ENCODE measurements around the gene KRTAP19-3.
"Not testable (repeated sequence)": the region's sequence is repeated elsewhere in the genome, so short reads cannot be mapped to it uniquely, and the experiment has no call there.

KRTAP19-3 gene

DNA sequence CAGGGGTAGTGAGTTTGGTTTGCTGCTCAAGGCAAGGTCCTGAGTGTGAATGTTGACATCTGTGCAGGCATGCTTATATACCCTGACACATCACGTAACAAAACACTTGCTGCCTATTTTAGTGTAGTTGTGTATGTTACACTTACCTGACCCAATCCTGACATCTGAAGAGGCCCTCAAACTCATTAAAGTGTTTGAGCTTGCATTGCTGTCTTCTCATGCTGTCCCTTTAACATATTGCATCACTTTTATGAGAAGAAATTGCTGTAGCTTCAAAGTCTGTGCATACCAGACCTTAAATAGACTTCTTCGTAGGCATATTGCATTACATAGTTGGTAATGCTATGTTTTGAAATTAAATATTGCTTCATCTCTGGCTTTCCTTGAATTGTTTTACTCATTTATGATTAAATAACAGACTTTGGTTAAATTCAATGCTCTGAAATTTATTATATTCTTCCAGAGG lies at the start of gene KRTAP19-3:
TSS of gene KRTAP19-3 (minus strand) at position 51 of the 466 bp plus-strand sequence. CDS start 56 bp downstream, outside the sequence.
- no peak for DNase-seq

DNA sequence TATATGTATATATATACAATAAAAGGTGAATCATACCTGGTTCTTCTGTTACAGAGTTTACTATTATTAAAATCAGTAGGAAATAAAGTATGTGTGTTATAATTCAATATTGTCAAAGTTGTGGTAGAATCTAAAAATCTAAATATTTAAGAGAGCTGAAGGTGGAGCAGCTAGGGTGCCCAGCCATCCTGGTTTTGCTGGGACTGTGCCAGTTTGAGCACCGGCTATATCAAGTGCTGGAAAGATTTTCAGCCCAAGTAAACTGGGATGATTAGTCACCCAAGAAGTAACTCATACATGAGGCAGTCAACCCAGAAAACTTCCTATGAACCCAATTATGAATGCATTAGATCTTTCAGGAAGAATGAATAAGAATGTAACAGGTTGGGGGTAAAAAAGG lies 27.1 kb upstream of the KRTAP19-3 start:
- no peak for DNase-seq

DNA sequence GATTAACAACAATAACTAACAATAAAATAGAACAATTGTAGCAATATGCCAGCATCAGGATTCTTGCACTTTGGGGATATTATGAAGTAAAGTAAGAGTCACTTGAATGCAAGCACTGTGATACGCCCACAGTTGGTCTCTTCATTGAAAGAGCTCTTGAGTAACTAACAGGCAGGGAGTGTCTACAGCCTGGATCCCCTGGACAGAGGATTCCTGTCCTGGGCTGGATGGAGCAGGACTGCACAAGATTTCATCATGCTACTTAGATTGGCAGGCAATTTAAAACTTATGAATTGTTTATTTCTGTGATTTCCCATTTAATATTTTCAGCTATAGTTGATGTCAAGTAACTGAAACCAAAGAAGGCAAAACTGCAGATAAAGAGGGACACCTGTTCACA lies 23.9 kb upstream of the KRTAP19-3 start:
- DNase-seq, result no peak

DNA sequence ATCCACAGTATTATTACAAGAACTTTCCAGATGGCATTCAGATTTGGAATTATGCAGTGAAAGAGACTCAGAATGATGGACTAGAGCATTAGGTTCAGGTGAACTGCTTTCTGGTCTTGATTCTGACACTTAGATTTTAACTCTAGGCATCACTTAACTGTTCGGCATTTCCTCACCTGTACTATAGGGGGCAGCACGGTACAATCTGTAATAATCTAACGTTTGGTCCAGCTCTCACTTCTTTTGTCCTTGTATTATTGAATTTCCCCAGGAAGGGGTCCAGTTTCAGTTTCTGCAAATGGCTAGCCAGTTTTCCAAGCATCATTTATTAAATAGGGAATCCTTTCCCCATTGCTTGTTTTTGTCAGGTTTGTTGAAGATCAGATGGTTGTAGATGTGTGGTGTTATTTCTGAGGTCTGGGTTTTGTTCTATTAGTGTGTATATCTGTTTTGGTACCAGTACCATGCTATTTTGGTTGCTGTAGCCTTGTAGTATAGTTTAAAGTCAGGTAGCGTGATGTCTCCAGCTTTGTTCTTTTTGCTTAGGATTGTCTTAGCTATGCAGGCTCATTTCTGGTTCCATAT lies 13.9 kb upstream of the KRTAP19-3 start:
- not testable (repeated sequence) for DNase-seq

DNA sequence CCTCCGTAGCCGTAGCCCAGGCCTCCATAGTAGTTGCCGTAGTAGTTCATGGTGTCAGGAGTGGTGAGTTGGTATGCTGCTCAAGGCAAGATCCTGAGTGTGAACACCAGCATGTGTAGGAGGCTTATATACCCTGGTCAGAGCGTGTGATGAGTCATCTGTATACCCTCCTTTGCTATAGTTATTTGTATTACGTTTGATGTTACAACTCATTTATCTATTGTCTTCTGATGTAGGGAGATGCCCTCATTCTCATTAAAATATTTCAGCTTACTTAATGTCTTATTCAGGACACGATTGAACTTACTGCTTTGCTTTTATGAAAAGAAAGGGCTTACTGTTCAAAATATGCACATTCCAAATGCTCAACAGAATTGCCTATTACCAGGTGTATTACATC lies 10.2 kb upstream of the KRTAP19-3 start, which contains the start of gene KRTAP19-5:
TSS of gene KRTAP19-5 (minus strand) at position 101 of the 400 bp plus-strand sequence. CDS start at position 50, 51 bp downstream.
- DNase-seq, result no peak

DNA sequence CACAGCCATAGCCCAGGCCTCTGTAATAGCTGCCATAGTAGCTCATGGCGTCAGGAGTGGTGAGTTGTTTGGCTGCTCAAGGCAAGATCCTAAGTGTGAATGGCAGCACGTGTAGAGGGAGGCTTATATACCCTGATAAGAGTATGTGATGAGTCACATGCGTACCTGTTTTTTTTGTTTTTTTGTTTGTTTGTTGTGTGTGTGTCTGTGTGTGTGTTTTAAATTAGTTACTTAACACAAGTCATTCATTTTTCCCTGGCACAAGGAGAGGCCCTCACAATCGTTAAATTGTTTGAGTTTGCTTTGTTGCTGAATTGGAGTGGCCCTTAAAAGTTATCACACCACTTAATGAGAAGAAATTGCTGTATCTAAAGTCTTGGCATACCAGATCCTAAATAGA lies 5.3 kb upstream of the KRTAP19-3 start, which contains the start of gene KRTAP19-4:
TSS of gene KRTAP19-4 (minus strand) at position 101 of the 400 bp plus-strand sequence. CDS start at position 46, 55 bp downstream.
- DNase-seq, result no peak

DNA sequence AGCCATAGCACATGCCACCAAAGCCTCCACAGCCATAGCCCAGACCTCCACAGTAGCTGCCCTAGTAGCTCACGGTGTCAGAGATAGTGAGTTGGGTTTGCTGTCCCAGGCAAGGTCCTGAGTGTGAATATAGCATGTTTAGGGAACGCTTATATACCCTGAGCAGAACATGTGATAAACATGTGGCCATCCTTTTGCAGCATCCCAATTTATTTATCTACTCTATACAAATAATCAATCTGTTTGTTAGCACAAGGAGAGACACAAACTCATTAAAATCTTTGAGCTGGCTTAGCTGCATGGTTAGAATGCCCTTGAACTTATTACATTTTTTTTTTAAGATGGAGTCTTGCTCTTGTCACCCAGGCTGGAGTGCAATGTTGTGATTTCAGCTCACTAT lies 4.5 kb downstream of the KRTAP19-3 start, which contains the start of gene KRTAP19-2:
TSS of gene KRTAP19-2 (minus strand) at position 101 of the 400 bp plus-strand sequence. CDS start at position 13, 88 bp downstream.
- no peak for DNase-seq

DNA sequence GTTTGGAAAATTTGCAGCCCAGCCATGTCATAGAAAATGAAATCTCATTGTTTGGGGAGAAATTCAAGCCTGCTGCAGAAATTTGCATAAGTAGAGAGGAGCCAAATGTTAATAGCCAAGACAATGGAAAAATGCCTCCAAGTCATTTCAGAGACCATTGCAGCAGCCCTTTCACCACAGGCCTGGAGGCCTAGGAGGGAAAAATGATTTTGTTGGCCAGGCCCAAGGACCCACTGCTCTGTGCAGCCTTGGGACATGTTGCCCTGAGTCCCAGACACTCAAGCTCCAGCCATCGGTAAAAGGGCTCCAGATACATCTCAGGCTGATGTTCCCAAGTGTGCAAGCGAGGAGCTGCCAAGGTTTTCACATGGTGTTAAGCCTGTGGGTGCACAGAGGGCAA lies 5.6 kb downstream of the KRTAP19-3 start:
- no peak for DNase-seq

DNA sequence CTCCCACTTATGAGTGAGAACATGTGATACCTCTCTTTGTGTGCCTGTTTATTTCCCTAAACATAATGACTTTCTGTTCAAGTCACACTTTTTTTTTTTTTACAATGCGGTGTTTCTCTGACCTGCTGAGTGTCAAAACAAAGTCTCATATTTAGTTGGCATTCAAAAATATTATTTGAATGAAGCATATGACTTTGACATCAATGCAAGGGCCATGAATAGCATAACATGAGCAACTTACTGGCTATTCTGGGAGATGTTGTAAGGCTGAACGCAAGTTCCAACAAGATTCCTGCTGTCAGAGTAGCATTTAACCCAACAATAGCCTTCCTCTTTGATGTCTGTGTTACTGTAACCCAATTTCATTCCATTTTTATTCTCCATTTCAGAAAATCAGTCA lies 9.7 kb downstream of the KRTAP19-3 start:
- no peak for DNase-seq

DNA sequence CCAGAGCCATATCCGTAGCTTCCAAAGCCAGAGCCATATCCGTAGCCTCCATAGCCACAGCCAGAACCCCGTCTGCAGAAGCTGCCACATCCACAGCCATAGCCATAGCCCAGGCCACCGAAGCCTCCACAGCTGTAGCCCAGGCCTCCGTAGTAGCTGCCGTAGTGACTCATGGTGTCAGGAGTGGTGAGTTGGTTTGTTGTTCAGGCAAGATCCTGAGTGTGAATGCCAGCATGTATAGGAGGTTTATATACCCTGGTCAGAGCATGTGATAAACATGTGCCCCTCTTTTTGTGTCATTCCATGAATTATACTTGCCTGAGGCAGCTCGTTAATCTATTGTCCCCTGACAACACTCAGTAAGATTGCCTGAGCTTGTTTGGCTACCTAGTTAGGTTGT lies 11.7 kb downstream of the KRTAP19-3 start, which contains the start of gene KRTAP19-1:
TSS of gene KRTAP19-1 (minus strand) at position 223 of the 400 bp plus-strand sequence. CDS start at position 173, 50 bp downstream.
- no peak for DNase-seq

DNA sequence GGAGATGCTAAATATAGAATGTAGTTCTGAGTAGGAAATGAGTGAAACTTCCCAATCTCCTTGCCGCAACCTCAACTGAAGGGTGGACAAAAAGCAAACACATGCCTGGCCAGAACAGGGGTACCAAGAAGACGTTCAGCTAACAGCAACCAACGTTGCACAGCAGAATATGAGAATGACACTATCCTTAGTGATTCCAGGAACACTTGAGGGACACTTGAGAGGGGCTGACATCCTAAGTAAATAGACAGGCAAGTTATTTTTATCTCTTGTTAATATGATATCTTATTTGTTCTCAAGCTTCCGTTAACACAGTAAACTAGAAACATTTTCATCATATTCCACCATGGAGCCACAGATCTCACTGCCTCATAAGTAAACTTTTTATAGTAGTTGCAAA lies 12.6 kb downstream of the KRTAP19-3 start:
- DNase-seq, result no peak

DNA sequence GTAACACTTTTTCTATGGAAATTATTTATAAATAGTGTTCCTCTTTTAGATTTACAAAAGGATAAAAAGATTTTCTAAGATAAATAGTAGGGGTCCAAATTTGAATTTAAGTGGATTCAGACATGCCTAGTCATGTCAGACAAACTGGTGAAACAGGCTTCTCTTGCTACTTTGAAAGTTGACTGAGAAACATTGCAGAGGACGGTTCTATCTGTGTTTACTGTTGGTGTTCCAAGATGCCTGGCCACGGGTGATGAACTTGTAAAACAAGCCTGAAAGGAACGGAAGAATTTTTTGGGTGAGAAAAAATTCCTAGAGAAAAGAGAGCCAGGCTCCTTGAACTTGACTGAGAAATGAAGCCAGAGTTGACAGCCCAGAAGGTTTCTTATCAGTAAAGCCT lies 13.8 kb downstream of the KRTAP19-3 start:
- DNase-seq, result no peak

DNA sequence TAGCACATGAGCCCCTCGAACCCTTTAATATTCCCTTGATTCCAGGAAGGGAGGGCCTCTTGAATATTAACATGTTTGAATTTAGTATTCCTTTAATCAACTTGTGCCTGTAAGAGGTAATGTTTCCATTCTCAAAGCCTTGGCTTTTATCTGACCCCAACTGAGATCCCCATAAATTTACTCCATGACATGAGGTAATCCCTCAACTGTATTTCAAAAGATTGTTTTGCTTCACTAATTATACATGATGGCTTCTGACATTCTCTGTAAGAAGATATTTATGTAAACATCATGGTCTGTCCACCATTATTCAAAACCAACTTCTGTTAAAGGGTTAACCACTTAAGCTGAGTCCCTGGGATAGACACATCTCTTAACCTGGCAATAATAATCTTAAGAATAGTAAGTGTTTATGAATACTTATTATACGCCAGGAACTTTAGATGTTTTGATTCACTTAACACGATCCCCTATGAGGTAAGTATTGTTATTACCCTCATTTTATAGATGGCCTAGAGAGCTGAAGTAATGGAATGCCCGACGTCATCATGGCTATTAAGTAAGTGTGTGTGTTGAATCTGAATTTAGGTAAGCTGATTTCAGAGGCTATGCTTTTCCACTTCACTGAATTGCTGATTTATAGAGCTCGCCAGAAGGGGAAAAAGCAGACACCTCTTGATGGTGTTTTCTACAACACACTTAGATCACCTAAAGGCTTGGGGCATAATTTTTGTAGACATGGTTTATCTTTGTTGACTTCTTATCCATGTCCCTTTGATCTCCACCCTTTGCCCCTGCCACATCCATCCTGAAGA lies 22.7 kb downstream of the KRTAP19-3 start:
- DNase-seq, result no peak

DNA sequence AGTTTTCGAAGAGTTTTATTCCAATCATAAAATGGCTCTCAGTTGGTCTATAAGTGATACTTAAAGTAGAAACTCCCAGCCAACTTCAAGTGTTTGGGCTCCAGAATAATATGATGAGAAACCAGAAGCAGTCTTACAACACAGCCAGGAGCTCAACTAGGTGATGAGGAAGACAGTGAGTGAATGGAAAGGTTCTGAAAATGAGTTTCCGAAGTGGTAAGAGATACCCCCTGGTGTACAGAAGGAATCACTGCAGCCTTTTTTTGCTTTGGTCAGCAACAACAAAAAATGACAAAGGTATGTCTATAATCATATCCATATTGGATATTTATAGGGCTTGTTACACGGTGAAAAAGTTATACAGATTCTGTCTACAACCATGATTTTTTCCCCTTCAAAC lies 28.1 kb downstream of the KRTAP19-3 start:
- peak; percentile 2 to 14 for DNase-seq

DNA sequence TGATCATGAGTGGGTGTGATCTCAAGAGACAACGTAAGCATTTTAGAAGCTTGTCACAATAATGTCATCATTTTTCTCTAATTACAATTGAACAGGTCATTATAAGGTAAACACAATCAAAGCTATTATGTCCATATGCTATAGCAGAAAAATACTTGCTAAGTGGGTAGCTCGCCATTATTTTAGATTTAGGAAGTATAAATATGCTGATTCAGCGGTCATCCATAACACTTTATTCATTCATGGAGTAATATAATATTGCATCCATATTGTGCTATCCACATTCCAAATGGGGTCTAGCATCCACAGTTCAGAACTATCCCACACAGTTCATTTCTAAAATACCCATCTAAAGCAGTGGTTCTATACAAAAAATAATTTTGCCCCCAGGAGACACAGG lies 43.3 kb downstream of the KRTAP19-3 start:
- no peak for DNase-seq

DNA sequence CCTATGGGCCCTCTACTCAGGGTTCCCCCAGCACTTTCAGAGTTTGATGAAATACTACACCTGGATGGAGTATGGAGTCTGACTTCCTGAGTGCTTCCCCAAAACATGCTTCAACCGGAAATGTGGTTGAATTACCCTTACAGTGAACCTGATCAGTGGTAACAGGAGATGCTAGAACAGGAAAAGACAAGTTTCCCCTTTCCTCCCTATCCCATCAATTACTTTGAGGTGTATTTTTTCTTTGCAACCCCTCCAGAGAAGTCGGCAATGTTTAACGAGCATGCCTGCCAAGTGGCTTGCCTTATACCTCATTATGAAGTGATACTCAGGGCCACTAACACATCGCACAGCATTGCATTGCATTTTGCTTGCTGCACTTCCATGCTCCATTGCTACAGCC lies 44.8 kb downstream of the KRTAP19-3 start:
- no peak for DNase-seq

DNA sequence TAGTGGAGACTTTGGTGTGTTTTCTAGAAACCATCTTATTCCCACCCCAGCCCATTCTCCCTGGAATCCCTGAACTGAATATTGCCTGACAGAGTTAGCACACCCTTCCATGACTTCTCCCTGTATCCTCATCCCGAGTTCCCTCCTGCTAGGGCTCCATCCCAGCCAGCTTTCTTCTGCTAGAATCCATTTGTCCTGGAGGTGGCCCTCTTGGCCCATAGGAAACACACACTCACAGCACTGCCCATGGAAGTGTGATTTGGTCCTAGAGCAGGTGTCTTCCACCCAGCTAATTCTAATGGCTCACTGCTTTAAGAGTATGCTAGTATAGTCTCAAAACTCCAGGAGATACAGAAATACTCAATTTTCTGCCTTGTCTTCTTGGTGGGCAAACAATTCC lies 47.6 kb downstream of the KRTAP19-3 start:
- no peak for DNase-seq

DNA sequence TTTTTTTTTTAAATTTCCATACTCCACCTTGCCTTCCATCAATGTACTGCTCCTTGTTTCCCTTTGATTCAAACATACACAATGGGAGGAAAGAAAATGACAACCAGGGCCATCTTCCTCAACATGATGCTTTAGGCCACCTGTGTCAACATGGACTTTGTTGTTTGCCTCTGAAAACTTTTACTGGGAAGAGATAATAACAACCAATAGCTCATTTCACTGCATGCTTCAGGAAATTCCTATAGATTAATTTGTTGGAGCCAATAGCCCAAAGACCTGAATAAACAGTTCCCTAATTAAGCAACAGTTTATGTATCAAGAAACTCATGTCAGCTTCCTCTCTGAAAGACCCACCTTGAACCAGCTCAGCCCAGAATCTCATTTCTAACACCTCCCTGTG lies 48.6 kb downstream of the KRTAP19-3 start:
- DNase-seq, result no peak
